GM12878 (cell line): Measurements from ENCODE around the gene CXXC5. TPM values are rescaled to one million over a fixed set of nuclear protein-coding genes. Genes with fewer than 3 reads are reported as not detected.

ENCODE experiments used
- ATF7 ChIP-seq: fragments of 450-650 bp; IDR thresholded peaks from 2 replicates; pipeline ENCODE4 v1.6.1; 2016; ENCODE audit warnings: low read depth, mild to moderate bottlenecking
- BACH1 ChIP-seq: fragments of 450-650 bp; IDR thresholded peaks from 2 replicates; pipeline ENCODE4 v1.6.1; 2017; ENCODE audit warnings: mild to moderate bottlenecking, borderline replicate concordance
- BHLHE40 ChIP-seq, 2 experiments: fragments of 450-650 bp in 1 of 2; IDR thresholded peaks; 2 replicates each; pipeline ENCODE4 v1.6.1; 2011 to 2017; ENCODE audit warnings: low read depth in 2 of 2, borderline replicate concordance in 1 of 2, improper control_type of control experiment in 1 of 2, low read length in 1 of 2, mild to moderate bottlenecking in 1 of 2
- CHD2 ChIP-seq: IDR thresholded peaks from 2 replicates; pipeline ENCODE4 v1.6.1; 2011; ENCODE audit warnings: low read depth, low read length, improper control_type of control experiment, borderline replicate concordance
- E2F4 ChIP-seq: IDR thresholded peaks from 2 replicates; pipeline ENCODE4 v1.6.1; 2012; ENCODE audit warnings: low read depth, low read length, improper control_type of control experiment
- E4F1 ChIP-seq: fragments of 450-650 bp; IDR thresholded peaks from 2 replicates; pipeline ENCODE4 v1.6.1; 2018; ENCODE audit warnings: borderline replicate concordance, mild to moderate bottlenecking; ENCODE audit not compliant: partially characterized antibody
- ELK1 ChIP-seq: IDR thresholded peaks from 2 replicates; pipeline ENCODE4 v1.6.1; 2012; ENCODE audit warnings: low read depth, low read length, improper control_type of control experiment
- HDGF ChIP-seq: fragments of 450-650 bp; IDR thresholded peaks from 2 replicates; pipeline ENCODE4 v1.6.1; 2016; ENCODE audit warnings: antibody characterized with exemption
- MLLT1 ChIP-seq: fragments of 450-650 bp; IDR thresholded peaks from 2 replicates; pipeline ENCODE4 v1.6.1; 2016; ENCODE audit warnings: mild to moderate bottlenecking
- NFYB ChIP-seq: IDR thresholded peaks from 2 replicates; pipeline ENCODE4 v1.6.1; 2011; ENCODE audit warnings: low read depth, mild to moderate bottlenecking, low read length, improper control_type of control experiment, moderate library complexity; ENCODE audit not compliant: insufficient read depth
- NR2C1 ChIP-seq: fragments of 450-650 bp; IDR thresholded peaks from 2 replicates; pipeline ENCODE4 v1.6.1; 2017; ENCODE audit warnings: antibody characterized with exemption, mild to moderate bottlenecking, moderate library complexity
- RBBP5 ChIP-seq: fragments of 200-600 bp; sonication (generic); conservative IDR thresholded peaks from 2 replicates; pipeline ENCODE4 v1.6.1; 2016
- SPI1 ChIP-seq: IDR thresholded peaks from 2 replicates; pipeline ENCODE4 v1.6.1; 2011; ENCODE audit warnings: low read depth, mild to moderate bottlenecking, low read length, moderate library complexity, borderline replicate concordance; ENCODE audit not compliant: insufficient read depth
- SUZ12 ChIP-seq: fragments of 200-600 bp; sonication (generic); IDR thresholded peaks from one replicate; pipeline ENCODE4 v1.6.1; 2018; ENCODE audit warnings: antibody characterized with exemption, mild to moderate bottlenecking; ENCODE audit not compliant: unreplicated experiment
- TCF3 ChIP-seq: IDR thresholded peaks from 2 replicates; pipeline ENCODE4 v1.6.1; 2012; ENCODE audit warnings: low read depth, mild to moderate bottlenecking, low read length, borderline replicate concordance; ENCODE audit not compliant: insufficient read depth
- ZSCAN29 ChIP-seq: fragments of 450-650 bp; IDR thresholded peaks from 2 replicates; pipeline ENCODE4 v1.6.1; 2017; ENCODE audit warnings: mild to moderate bottlenecking, moderate library complexity
- polyA plus RNA-seq, 11 experiments: library from polyadenylated mRNA; depleted of rRNA in 4 of 11; unstranded in 6 of 11; stranded (reverse) in 5 of 11; fragments of >200 nt; fragmentation: Nextera tagmentation in 4 of 11; fragmentation: Illumina TruSeq in 1 of 11; extraction: Ambion mirVana in 4 of 11; extraction: Trizol in 1 of 11; gene quantifications; 1 replicate in 1 of 11; 2 replicates in 10 of 11; pipeline versions ENCODE4 v1.2.1 to v1.2.3, GENCODE V29; 2011 to 2016; ENCODE audit warnings: inconsistent platforms in 2 of 11, missing spikeins in 2 of 11, low read depth in 1 of 11
- total RNA-seq, 4 experiments: library from RNA; depleted of rRNA in 3 of 4; stranded (reverse); fragments of >200 nt in 3 of 4; fragmentation: Illumina TruSeq in 1 of 4; extraction: Trizol in 1 of 4; gene quantifications; 2 replicates each; pipeline versions ENCODE4 v1.2.1 to v1.2.3, GENCODE V29; 2013 to 2021
- TF ChIP-seq, protein P1 (sequence below): IDR thresholded peaks from 2 replicates; pipeline ENCODE4 v1.6.1; 2011; ENCODE audit warnings: mild to moderate bottlenecking, low read depth, low read length, moderate library complexity; ENCODE audit not compliant: insufficient replicate concordance
- TF ChIP-seq, protein P2 (sequence below): fragments of 450-650 bp; IDR thresholded peaks from 2 replicates; pipeline ENCODE4 v1.6.1; 2017; ENCODE audit warnings: antibody characterized with exemption, mild to moderate bottlenecking, moderate library complexity

The CXXC5 gene
- total and polyA plus RNA-seq, 10 of the 15 experiments (the other 5 are each of a cell fraction or from before 2014, with no cell fraction given) = 1.8 to 90.8 (median 40.7) TPM

GRCh38 chr5:139637438-139638089, 10.6 kb upstream of the CXXC5 start (continued):
- peak; percentile 74 for TF ChIP-seq E4F1
- peak; percentile 59; the same call in 1 of the 2 replicates for TF ChIP-seq BACH1
- TF ChIP-seq, protein P1, sequence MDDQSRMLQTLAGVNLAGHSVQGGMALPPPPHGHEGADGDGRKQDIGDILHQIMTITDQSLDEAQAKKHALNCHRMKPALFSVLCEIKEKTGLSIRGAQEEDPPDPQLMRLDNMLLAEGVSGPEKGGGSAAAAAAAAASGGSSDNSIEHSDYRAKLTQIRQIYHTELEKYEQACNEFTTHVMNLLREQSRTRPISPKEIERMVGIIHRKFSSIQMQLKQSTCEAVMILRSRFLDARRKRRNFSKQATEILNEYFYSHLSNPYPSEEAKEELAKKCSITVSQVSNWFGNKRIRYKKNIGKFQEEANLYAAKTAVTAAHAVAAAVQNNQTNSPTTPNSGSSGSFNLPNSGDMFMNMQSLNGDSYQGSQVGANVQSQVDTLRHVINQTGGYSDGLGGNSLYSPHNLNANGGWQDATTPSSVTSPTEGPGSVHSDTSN = no peak
- TF ChIP-seq BHLHE40 (IDR thresholded peaks at IDR 0.05; ENCODE audit: borderline replicate concordance in 1 of 2, low read depth in 2 of 2, low read length in 1 of 2) = peak in 1 of 2 experiments; percentile 66; a peak in 2 of 4 replicates
- TF ChIP-seq RBBP5 = no peak
- no peak for TF ChIP-seq ATF7
- TF ChIP-seq NR2C1 = no peak
- TF ChIP-seq ELK1 = peak; percentile 49; the same call in 1 of the 2 replicates
- TF ChIP-seq NFYB = peak; percentile 51; the same call in 1 of the 2 replicates
- TF ChIP-seq, protein P2, sequence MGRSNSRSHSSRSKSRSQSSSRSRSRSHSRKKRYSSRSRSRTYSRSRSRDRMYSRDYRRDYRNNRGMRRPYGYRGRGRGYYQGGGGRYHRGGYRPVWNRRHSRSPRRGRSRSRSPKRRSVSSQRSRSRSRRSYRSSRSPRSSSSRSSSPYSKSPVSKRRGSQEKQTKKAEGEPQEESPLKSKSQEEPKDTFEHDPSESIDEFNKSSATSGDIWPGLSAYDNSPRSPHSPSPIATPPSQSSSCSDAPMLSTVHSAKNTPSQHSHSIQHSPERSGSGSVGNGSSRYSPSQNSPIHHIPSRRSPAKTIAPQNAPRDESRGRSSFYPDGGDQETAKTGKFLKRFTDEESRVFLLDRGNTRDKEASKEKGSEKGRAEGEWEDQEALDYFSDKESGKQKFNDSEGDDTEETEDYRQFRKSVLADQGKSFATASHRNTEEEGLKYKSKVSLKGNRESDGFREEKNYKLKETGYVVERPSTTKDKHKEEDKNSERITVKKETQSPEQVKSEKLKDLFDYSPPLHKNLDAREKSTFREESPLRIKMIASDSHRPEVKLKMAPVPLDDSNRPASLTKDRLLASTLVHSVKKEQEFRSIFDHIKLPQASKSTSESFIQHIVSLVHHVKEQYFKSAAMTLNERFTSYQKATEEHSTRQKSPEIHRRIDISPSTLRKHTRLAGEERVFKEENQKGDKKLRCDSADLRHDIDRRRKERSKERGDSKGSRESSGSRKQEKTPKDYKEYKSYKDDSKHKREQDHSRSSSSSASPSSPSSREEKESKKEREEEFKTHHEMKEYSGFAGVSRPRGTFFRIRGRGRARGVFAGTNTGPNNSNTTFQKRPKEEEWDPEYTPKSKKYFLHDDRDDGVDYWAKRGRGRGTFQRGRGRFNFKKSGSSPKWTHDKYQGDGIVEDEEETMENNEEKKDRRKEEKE = no peak
- no peak for TF ChIP-seq SPI1
- TF ChIP-seq HDGF = no peak
- TF ChIP-seq MLLT1 = no peak
- no peak for TF ChIP-seq E2F4
- TF ChIP-seq CHD2 = peak; percentile 55; the same call in 1 of the 2 replicates
- TF ChIP-seq TCF3 = peak; percentile 64; the same call in 1 of the 2 replicates
- TF ChIP-seq ZSCAN29 = peak; percentile 92
- no peak for TF ChIP-seq SUZ12
